ENCODE data around the gene ZMIZ1.
A peak's percentile ranks its signal among the peaks of the same experiment; 100 is the strongest.

Gene ZMIZ1

DNA sequence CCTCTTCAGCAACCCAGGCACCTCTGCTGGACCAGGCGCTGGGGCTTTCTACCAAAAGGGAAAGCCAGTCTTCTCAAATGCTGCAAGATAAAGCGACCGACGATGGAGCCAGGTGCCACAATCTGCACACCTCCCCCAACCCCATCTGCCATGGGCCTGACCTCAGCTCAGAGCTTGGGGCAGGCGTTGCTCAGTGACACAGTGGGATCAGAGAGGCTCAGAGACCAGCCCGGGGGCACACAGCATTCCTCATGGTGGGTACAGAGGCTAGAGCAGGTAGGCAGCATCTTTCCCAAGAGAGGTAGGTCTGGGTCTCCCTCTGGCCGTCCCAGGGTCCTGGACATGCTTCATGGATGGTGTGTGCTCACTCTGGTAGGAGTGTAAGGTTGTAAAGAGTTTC is 56.3 kb downstream of the ZMIZ1 start:
- DNase-seq, result no peak

- no peak for DNase-seq
These were observed 57.8 kb downstream of the ZMIZ1 start for GRCh38 chr10:79126351-79127080.

DNA sequence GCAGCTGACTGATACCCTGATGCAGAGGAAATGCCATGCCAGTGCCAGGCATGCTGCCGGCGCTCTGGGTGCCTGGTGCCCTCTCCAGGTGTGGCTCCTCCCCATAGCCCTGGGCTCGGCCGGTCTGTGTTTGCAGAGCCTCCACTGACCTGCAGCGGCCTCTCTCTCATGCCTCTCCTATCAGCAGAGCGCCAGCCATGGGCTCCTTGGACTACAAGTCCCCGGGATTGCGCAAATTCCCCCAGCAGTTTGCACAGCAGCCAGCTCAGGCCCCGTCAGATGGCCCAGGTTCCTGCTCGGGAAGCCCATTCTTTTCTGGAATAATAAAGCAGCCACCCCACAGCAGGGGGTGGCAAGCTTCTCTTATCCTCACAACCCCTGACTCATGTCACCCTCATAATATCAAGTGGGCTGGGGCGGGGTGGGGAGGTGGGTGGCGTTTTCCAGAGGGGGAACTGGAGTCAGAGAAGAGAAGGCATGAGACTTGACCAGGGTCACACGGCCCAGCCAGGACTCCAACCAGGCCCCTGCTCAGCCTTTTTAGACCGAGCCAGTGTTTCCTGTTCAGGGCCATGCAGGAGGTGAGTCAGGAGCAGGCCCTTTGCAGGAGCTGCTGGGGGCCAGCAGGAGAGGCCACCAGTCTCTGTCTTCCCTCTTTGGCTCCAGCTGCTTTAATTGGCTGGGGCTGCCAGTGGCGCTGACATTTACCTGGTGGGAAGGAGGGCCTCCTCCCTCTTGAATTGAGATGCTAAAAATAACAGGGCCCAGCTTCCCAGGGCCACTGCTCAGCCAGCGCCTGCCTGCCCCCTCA is 58.6 kb downstream of the ZMIZ1 start:
- no peak for DNase-seq

GRCh38 chr10:79128241-79128922 is 59.6 kb downstream of the ZMIZ1 start:
- no peak for DNase-seq

- no peak for DNase-seq
These were observed 60.1 kb downstream of the ZMIZ1 start for GRCh38 chr10:79128923-79129305.

- no peak for DNase-seq
These were observed 60.7 kb downstream of the ZMIZ1 start for GRCh38 chr10:79129361-79129997.

DNA sequence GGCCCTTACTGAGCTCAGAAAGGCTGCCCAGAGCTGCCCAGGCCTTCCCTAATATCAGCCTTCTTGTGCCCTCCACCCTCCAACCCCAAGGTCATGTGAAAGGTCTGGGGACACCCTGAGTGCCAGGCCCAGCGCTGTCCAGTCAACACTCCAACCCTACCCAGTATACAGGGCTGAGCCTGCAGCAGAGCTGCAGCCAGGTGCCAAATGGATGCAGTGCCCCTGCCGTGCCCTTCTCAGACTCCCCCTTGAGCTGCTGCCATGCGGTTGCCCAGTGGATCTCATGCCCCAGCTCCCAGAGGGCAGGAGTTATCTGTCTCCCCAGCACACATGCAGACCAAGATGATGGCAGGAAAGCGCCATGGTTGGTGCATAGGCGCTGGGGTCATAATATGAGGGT is 61.5 kb downstream of the ZMIZ1 start:
- DNase-seq, result no peak

- no peak for DNase-seq
These were observed 62.1 kb downstream of the ZMIZ1 start for GRCh38 chr10:79130846-79131245.

- DNase-seq, result no peak
These were observed 63.3 kb downstream of the ZMIZ1 start for GRCh38 chr10:79131836-79132631.

DNA sequence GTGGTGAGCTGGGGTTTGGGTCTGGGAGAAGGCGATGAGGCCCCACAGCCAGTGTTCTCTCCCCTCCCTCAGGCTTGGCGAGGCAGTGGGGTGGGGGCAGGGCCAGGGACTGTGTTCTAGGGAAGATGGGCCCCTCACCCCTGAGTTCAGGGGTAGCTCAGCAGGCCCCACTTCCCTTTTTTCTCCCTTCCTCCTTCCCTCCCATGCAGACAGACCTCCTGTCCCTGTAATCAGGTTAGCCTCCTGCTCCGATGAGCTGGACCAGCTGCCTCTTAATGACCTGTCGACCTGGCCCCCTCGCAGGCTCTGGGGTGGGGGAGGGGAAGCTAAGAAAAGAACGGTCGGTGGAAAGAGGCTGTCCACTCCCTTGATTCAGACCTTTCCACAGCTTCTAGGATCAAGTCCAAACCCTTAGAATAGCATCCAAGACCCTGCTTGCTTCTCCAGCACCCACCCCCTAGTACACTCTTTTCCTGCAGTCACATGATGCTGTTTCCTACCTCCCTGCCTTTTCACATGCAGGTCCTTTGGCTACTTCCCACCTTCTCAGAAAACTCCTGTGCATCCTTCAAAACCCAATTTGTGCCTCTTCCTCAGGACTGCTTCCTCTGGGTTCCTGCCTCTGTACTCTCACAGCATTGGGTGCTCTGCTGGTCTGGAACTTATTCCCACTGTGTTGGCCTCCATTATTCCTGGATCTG is 64.1 kb downstream of the ZMIZ1 start:
- DNase-seq, result no peak

GRCh38 chr10:79133416-79133815 is 64.7 kb downstream of the ZMIZ1 start:
- no peak for DNase-seq

- DNase-seq, result no peak
These were observed 67.0 kb downstream of the ZMIZ1 start for GRCh38 chr10:79135790-79136189.

- no peak for DNase-seq
These were observed 67.7 kb downstream of the ZMIZ1 start for GRCh38 chr10:79136236-79137005.

- no peak for DNase-seq
These were observed 68.6 kb downstream of the ZMIZ1 start for GRCh38 chr10:79137300-79137756.

GRCh38 chr10:79137826-79138225 is 69.1 kb downstream of the ZMIZ1 start:
- peak; percentile 13 to 18 for DNase-seq

GRCh38 chr10:79138449-79139123 is 69.8 kb downstream of the ZMIZ1 start:
- DNase-seq, result no peak

- DNase-seq, result no peak
These were observed 70.5 kb downstream of the ZMIZ1 start for GRCh38 chr10:79139124-79139835.

- DNase-seq, result no peak
These were observed 71.5 kb downstream of the ZMIZ1 start for GRCh38 chr10:79140085-79140793.

DNA sequence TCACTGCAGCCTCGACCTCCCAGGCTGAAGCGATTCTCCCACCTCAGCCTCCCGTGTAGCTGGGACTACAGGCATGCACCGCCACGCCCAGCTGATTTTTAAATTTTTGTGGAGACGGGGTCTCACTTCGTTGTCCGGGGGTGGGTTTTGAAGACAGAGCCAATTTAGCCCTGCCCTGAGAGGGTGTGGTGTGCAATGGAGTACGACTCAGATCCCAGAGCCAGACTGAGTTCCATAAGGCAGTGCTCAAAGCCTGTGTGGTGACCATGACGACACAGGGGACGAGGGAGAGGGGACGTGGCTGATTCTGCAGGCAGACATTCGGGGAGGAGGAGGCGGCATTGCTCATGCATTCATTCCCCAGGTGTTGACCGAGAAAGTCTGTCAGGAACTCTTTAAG is 72.1 kb downstream of the ZMIZ1 start:
- DNase-seq, result no peak

Measured in stimulated activated CD4-positive, alpha-beta T cell treated with anti-CD3 and anti-CD28 coated beads, Interleukin-2, amount 100 ng/mL, for 48 hours (primary cell).